Measurements from ENCODE around the gene ANKRD22.

The ANKRD22 gene

GRCh38 chr10:88881922-88882645, 30.4 kb upstream of the ANKRD22 start:
- DNase-seq (ENCODE audit: low read depth), result no peak
- no peak overlapping the region for H3K4me3 ChIP-seq (ENCODE audit: low read length)
- TF ChIP-seq CTCF (conservative IDR thresholded peaks at IDR 0.05; ENCODE audit: low read depth, low read length), result no peak

DNA sequence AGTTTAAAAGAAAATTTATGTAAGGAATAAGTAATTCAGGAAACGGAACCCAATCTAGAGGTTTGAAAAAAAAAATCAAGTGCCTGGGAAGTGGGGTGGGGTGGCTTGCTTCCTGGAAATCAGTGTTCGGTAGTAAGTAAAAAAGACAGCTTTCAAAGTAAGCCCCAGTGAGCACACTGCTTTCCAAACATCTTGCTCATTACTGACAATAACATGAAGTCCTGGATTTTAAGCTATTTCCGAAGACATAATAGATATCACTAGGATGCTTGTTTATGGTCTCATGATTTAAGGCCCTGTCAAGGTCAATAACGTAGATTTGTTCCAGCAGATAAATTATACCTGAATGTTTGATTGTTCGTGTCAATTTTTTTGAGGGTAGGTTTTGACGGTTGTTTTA, 29.7 kb upstream of the ANKRD22 start:
- no peak for TF ChIP-seq CTCF (conservative IDR thresholded peaks at IDR 0.05; ENCODE audit: low read depth, low read length)
- DNase-seq (ENCODE audit: low read depth), result no peak
- H3K4me3 ChIP-seq (ENCODE audit: low read length), result peak overlapping the region; percentile 82

DNA sequence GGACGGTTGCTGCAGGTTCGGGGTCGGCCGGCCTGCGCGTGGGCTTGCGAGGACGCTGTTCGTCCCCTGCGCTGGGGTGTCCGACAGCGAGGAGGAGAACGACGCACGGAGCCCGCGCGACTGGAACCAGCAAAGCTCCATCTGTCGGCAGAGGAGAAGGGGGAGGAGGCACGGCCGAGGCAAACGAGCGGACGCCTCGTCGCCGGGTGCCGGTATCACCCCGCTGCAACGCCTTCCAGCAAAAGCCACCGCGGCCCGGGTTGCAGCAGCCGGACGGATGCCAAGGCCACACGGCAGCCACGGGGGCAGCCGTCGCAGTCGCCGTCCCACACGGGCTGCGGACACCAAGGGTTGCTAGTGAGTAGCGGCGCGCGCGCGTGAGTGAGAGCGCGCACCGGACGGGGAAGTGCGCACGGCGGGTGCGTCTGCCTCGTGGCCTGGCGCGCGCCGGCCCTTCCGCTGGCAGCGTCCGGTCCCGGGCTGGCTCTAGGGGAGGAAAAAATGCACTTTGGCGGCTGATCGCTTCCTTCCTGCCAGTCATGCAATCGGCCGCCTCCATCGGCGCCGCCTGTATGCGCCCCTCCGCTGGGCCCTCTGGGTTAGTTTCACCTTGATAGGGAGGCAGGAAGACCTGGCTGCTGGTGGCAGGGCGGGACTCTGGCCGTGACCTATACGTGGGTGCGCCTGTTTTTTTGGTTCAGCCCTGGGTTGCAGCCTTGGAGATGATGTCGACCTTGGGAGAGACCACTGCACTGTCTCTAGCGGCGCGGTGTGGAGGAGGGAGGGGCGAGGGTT, 28.8 kb upstream of the ANKRD22 start:
- TF ChIP-seq CTCF (conservative IDR thresholded peaks at IDR 0.05; ENCODE audit: low read depth, low read length), result peak; percentile 34
- peak overlapping the region; percentile 82 for H3K4me3 ChIP-seq (ENCODE audit: low read length)

GRCh38 chr10:88879534-88880281, 28.1 kb upstream of the ANKRD22 start, which contains the start of gene STAMBPL1:
TSS of gene STAMBPL1 (plus strand) at chr10:88880245. CDS start at chr10:88901709, 21,464 bp downstream.
- H3K4me3 ChIP-seq (ENCODE audit: low read length), result peak within 1 kb of the TSS; percentile 82
- DNase-seq (ENCODE audit: low read depth), result no peak
- TF ChIP-seq CTCF (conservative IDR thresholded peaks at IDR 0.05; ENCODE audit: low read depth, low read length), result no peak

More for the DNA sequence above, 28.8 kb upstream of the ANKRD22 start:
- peak; percentile 28 for DNase-seq (ENCODE audit: low read depth)

DNA sequence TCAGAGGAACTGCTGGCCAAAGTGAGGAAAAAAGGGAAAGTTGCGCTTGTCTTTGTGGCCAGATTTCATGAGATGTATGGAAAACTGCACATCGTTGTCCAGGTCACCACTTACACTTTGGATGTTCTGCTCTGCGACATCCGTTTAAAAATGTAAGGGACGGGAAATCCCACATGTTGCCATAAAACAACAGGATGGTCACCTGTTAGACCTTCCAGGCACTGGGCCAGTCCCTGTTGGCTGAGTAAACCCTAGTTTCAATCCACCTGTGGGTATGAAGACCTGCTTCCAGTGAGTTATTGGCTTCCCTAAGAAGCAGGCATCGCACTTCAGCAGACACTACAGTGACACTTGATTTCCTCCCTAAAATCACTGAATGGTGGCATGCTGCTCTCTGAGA, 25.7 kb upstream of the ANKRD22 start:
- DNase-seq (ENCODE audit: low read depth), result no peak
- no peak overlapping the region for H3K4me3 ChIP-seq (ENCODE audit: low read length)
- no peak for TF ChIP-seq CTCF (conservative IDR thresholded peaks at IDR 0.05; ENCODE audit: low read depth, low read length)

- no peak overlapping the region for H3K4me3 ChIP-seq (ENCODE audit: low read length)
- no peak for DNase-seq (ENCODE audit: low read depth)
- TF ChIP-seq CTCF (conservative IDR thresholded peaks at IDR 0.05; ENCODE audit: low read depth, low read length), result no peak
These were observed 23.4 kb upstream of the ANKRD22 start for GRCh38 chr10:88875081-88875480.

Measured in retinal pigment epithelial cell (primary cell).